Thyroid gland (tissue), 4 donors: ENCODE results near the gene CCHCR1. TPM values are rescaled to one million over a fixed set of nuclear protein-coding genes. Genes with fewer than 3 reads are reported as not detected.

ENCODE experiments used
- DNase-seq, 2 donors: peaks; one replicate each; pipeline ENCODE4 v3.0.0-alpha.2; 2019
- H3K27ac ChIP-seq, 3 donors: fragments of 200-600 bp; sonication (generic); 1 replicate in 2 of 3; 2 replicates in 1 of 3; pipeline ENCODE4 v1.5.1; 2016 to 2019; ENCODE audit warnings: mild to moderate bottlenecking in 1 of 3, moderate library complexity in 1 of 3
- H3K27me3 ChIP-seq: fragments of 200-600 bp; sonication (generic); one replicate; pipeline ENCODE4 v1.5.1; 2019
- H3K36me3 ChIP-seq, 2 donors: fragments of 200-600 bp; sonication (generic); one replicate each; pipeline ENCODE4 v1.5.1; 2016 to 2019
- H3K4me1 ChIP-seq, 2 donors: fragments of 200-600 bp; sonication (generic); one replicate each; pipeline ENCODE4 v1.5.1; 2017 to 2019
- H3K4me3 ChIP-seq, 3 donors: fragments of 200-600 bp; sonication (generic); replicated peaks in 1 of 3; 1 replicate in 2 of 3; 2 replicates in 1 of 3; pipeline ENCODE4 v1.5.1; 2016; ENCODE audit warnings: mild to moderate bottlenecking in 1 of 3
- H3K9me3 ChIP-seq: fragments of 200-600 bp; sonication (generic); one replicate; pipeline ENCODE4 v1.5.1; 2017
- CTCF ChIP-seq, 6 experiments: fragments of 200-600 bp in 3 of 6; fragments of 450-650 bp in 3 of 6; sonication (generic) in 3 of 6; IDR thresholded peaks; one replicate each; pipeline ENCODE4 v1.5.1; 2016 to 2019; ENCODE audit warnings: antibody characterized with exemption in 6 of 6, mild to moderate bottlenecking in 2 of 6, inconsistent platforms in 1 of 6, moderate library complexity in 1 of 6
- POLR2A ChIP-seq, 2 donors: fragments of 450-650 bp; IDR thresholded peaks; one replicate each; pipeline ENCODE4 v1.6.1; 2017; ENCODE audit warnings: antibody characterized with exemption in 2 of 2, mild to moderate bottlenecking in 2 of 2, moderate library complexity in 1 of 2
- WGBS, 2 donors: methylation state at CpG; one replicate each; pipeline ENCODE4 v1.1.5; 2017; 5-methylcytosine and 5-hydroxymethylcytosine counted together
- intact Hi-C: fragments of 100-400 bp; cut with DNase I; formaldehyde crosslinking; loops from one replicate; pipeline ENCODE4 v1.15.1; 2023
- total RNA-seq, 4 donors: library from RNA; depleted of rRNA; stranded (reverse); fragments of >200 nt; gene quantifications; one replicate each; pipeline ENCODE4 v1.2.3, GENCODE V29; 2016

CCHCR1 gene
- total RNA-seq, 4 donors from 2014 or later: 15.8 to 20.0 (median 17.0) TPM

GRCh38 chr6:31162463-31163165 is 5.0 kb upstream of the CCHCR1 start:
- no peaks in the 10 kb centered on the region for H3K36me3 ChIP-seq
- H3K27ac ChIP-seq: no peak overlapping the region
- no peak for TF ChIP-seq POLR2A (IDR thresholded peaks at IDR 0.05)
- no peak for TF ChIP-seq CTCF (IDR thresholded peaks at IDR 0.05)
- intact Hi-C loops: no loop called here
- H3K27me3 ChIP-seq: no peaks in the 10 kb centered on the region
- no peak overlapping the region for H3K4me3 ChIP-seq
- H3K4me1 ChIP-seq: peaks cover 3 to 11% of the 10 kb centered on the region in 2 donors
- no peaks in the 10 kb centered on the region for H3K9me3 ChIP-seq
- WGBS, 2 donors: 79 to 92% methylated on average over 9 to 12 of the region's 13 CpGs
- DNase-seq: no peak

DNA sequence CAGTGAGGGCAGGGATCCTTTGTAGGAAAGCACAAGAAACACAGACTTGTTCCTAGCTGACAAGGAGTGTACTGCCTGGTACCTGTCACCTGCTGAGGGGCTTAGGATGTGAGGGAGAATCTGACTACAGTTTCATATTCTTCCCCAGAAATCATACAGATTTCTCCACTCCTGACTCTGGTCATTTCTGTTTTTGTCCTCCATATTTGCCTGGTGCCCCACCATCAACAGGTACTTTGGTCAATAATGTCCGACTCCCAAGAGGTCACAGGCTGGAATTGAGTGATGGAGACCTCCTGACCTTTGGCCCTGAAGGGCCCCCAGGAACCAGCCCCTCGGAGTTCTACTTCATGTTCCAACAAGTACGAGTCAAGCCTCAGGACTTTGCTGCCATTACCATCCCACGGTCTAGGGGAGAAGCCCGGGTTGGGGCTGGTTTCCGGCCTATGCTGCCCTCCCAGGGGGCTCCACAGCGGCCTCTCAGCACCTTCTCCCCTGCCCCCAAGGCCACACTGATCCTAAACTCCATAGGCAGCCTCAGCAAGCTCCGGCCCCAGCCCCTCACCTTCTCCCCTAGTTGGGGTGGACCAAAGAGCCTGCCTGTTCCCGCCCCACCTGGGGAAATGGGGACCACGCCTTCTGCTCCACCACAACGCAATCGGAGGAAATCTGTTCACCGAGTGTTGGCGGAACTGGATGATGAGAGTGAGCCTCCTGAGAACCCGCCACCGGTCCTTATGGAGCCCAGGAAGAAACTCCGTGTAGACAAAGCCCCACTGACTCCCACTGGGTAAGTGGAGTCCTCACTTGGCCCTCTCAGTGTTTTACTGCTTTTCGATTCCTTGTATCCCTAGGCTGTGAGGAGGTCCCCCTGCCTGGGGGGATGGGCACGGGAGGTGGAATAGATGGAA is 3.9 kb upstream of the CCHCR1 start:
- DNase-seq: no peak

DNA sequence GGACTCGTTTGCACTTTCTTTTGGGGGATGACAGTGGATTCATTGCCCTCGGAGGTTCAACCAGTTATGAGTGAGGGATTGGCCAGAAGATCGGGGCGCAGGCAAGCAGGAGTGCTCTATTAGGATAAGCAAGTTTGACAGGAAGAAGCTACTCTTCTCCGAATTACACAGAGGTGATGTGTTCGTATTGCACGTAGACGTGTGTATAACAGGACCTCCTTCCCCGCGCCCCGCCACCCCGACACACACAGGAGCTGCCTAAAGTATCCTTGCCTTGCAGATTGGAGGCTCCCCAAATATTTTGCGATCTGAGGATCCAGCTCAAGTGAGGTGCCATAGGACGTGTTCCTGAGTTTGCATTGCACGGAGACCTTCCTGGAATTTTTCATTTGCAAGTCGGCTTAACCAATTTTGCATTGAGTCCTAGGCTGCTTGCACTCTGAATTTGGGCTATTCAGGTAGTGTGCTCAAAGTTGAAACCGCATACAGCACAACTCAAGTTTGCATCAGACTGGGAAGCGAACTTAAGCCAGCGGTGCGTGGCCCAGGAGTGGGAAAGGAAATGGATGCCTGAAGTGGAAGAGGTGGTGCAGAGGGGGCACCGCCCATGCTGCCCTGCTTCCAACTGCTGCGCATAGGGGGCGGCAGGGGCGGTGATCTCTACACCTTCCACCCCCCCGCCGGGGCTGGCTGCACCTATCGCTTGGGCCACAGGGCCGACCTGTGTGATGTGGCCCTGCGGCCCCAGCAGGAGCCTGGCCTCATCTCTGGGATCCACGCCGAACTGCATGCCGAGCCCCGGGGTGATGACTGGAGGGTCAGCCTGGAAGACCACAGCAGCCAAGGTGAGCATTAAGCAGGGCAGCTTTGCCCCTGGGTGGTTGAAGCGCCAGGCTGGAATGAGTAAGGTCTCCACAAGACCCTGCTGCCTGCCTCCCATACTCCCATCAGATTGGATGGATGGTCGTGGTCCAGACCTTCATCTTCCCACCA is 1.6 kb upstream of the CCHCR1 start:
- Histone ChIP-seq H3K36me3 (peaks cover 0 to 3% of the 10 kb centered on the region in 2 donors), H3K27me3 (no peaks in the 10 kb centered on the region), H3K9me3 (no peaks in the 10 kb centered on the region), H3K4me3 (peak overlapping the region; percentile 27 to 40 (median 30)), H3K27ac (no peak overlapping the region), H3K4me1 (peaks cover 8 to 24% of the 10 kb centered on the region in 2 donors)
- no peak for DNase-seq
- TF ChIP-seq CTCF (IDR thresholded peaks at IDR 0.05) (no peak), POLR2A (IDR thresholded peaks at IDR 0.05) (no peak)
- 5 to 7% methylated on average over 26 to 30 of the region's 35 CpGs for WGBS, 2 donors
- intact Hi-C loops: no loop called here

More for the DNA sequence above, 3.9 kb upstream of the CCHCR1 start:
- H3K4me1 ChIP-seq: peaks cover 8 to 22% of the 10 kb centered on the region in 2 donors
- 92 to 94% methylated on average over 16 to 18 of the region's 19 CpGs for WGBS, 2 donors
- intact Hi-C loops: no loop called here
- TF ChIP-seq POLR2A (IDR thresholded peaks at IDR 0.05): no peak
- TF ChIP-seq CTCF (IDR thresholded peaks at IDR 0.05): no peak
- H3K27me3 ChIP-seq: no peaks in the 10 kb centered on the region
- no peak overlapping the region for H3K4me3 ChIP-seq
- H3K27ac ChIP-seq: no peak overlapping the region
- no peaks in the 10 kb centered on the region for H3K9me3 ChIP-seq
- no peaks in the 10 kb centered on the region for H3K36me3 ChIP-seq

- peaks cover 0 to 3% of the 10 kb centered on the region in 2 donors for H3K36me3 ChIP-seq
- no peak for TF ChIP-seq CTCF (IDR thresholded peaks at IDR 0.05)
- peak in 1 of 2 donors; percentile 54 for TF ChIP-seq POLR2A (IDR thresholded peaks at IDR 0.05)
- peak within 1 kb of the TSS in 2 of 3 donors; percentile 42 to 65 for H3K27ac ChIP-seq
- H3K4me1 ChIP-seq: peaks cover 8 to 24% of the 10 kb centered on the region in 2 donors
- H3K9me3 ChIP-seq: no peaks in the 10 kb centered on the region
- peak within 1 kb of the TSS; percentile 27 to 54 (median 51) for H3K4me3 ChIP-seq
- 0 to 1% methylated on average over 46 of the region's 65 CpGs for WGBS, 2 donors
- H3K27me3 ChIP-seq: no peaks in the 10 kb centered on the region
- intact Hi-C loops: no loop called here
- DNase-seq: peak; percentile 99
Observed at GRCh38 chr6:31158140-31158862, 699 bp upstream of the CCHCR1 start, which contains the start of gene TCF19. TSS of gene TCF19 (plus strand) at chr6:31158589. CDS start at chr6:31159470, 881 bp downstream.
